Heart left ventricle (tissue), 16 donors: Measurements from ENCODE around the gene PRR5. TPM values are rescaled to one million over a fixed set of nuclear protein-coding genes. Genes with fewer than 3 reads are reported as not detected.

Experiments
- ATAC-seq, 4 donors: fragments of 200-7000 bp; cut with Tn5 transposase; one replicate each; pipeline ENCODE4 v1.9.1; 2020 to 2022; ENCODE audit warnings: moderate library complexity in 4 of 4, mild to moderate bottlenecking in 3 of 4, moderate number of reproducible peaks in 1 of 4
- DNase-seq, 5 donors: peaks; one replicate each; pipeline ENCODE4 v3.0.0-alpha.2; 2020
- H3K27ac ChIP-seq, 12 donors: fragments of 200-600 bp; sonication (generic) in 4 of 12; one replicate each; pipeline versions ENCODE4 v1.5.0 to v1.8.0; 2016 to 2022; ENCODE audit warnings: mild to moderate bottlenecking in 2 of 12
- H3K27me3 ChIP-seq, 9 donors: fragments of 200-600 bp; sonication (generic) in 2 of 9; one replicate each; pipeline versions ENCODE4 v1.5.1 to v1.8.0; 2016 to 2022; ENCODE audit warnings: mild to moderate bottlenecking in 3 of 9
- H3K36me3 ChIP-seq, 9 donors: fragments of 200-600 bp; sonication (generic) in 2 of 9; one replicate each; pipeline versions ENCODE4 v1.5.0 to v1.8.0; 2018 to 2022; ENCODE audit warnings: mild to moderate bottlenecking in 2 of 9
- H3K4me1 ChIP-seq, 12 donors: fragments of 200-600 bp; sonication (generic) in 4 of 12; one replicate each; pipeline versions ENCODE4 v1.5.0 to v1.8.0; 2016 to 2022; ENCODE audit warnings: mild to moderate bottlenecking in 3 of 12
- H3K4me3 ChIP-seq, 12 donors: fragments of 200-600 bp; sonication (generic) in 4 of 12; one replicate each; pipeline versions ENCODE4 v1.5.0 to v1.8.0; 2017 to 2022; ENCODE audit warnings: mild to moderate bottlenecking in 9 of 12, moderate library complexity in 4 of 12
- H3K9me3 ChIP-seq, 12 donors: fragments of 200-600 bp; sonication (generic) in 4 of 12; one replicate each; pipeline versions ENCODE4 v1.5.0 to v1.8.0; 2016 to 2022; ENCODE audit warnings: mild to moderate bottlenecking in 1 of 12
- POLR2A ChIP-seq, 2 donors: fragments of 450-650 bp; IDR thresholded peaks; one replicate each; pipeline ENCODE4 v1.6.1; 2017; ENCODE audit warnings: antibody characterized with exemption in 2 of 2, mild to moderate bottlenecking in 2 of 2, moderate library complexity in 2 of 2
- WGBS, 4 donors: extraction: QIAGEN DNeasy Blood & Tissue Kit in 2 of 4; methylation state at CpG; one replicate each; pipeline versions ENCODE4 v1.1.5 to v1.1.7; 2013 to 2018; 5-methylcytosine and 5-hydroxymethylcytosine counted together
- intact Hi-C, 10 donors: fragments of 100-400 bp; cut with DNase I; formaldehyde crosslinking; loops; one replicate each; pipeline versions ENCODE4 v1.11.1 to v1.14.2; 2022
- polyA plus RNA-seq, 2 donors: library from polyadenylated mRNA; stranded (reverse); fragments of 200-250 nt; gene quantifications; one replicate each; pipeline ENCODE4 v1.2.3, GENCODE V29; 2013
- total RNA-seq, 9 donors: library from RNA; depleted of rRNA in 2 of 9; stranded (reverse); fragments of >200 nt in 2 of 9; fragmentation: NEBNext Ultra II Directional in 3 of 9; extraction: Animal tissue kit (Norgen Biotek cat#: 25700) in 3 of 9; gene quantifications; one replicate each; pipeline versions ENCODE4 v1.1.0 to v1.2.4, GENCODE V29; 2016 to 2023
- TF ChIP-seq, protein P1 (sequence below), 12 donors: fragments of 200-600 bp; sonication (generic) in 4 of 12; IDR thresholded peaks; one replicate each; pipeline versions ENCODE4 v1.5.0 to v1.8.0; 2018 to 2022; ENCODE audit warnings: antibody characterized with exemption in 12 of 12, mild to moderate bottlenecking in 5 of 12
- donor health status: ischemic (EF 13 %, LVEDD 7.1; RV severe dilation, severe dysfunction).
- donor health status: healthy with polysubstance abuse.
- donor health status: DM: no; HTN: yes; CAD: no.
- donor health status: DM: no; HTN: no; CAD: no.
- donor health status: ischemic (EF 25% LVEDD 6.9; RV normal size, moderate dysfunction).
- donor health status: ischemic (EF 25% LVEDD 5.7; RV mildly dilated, moderate dysfunction).
- donor health status: healthy.
- donor health status: DM: yes; HTN: yes; CAD: no.
- donor health status: ischemic (EF 35%, LVEDD 5.7; RV mildly dilated, moderate dysfunction).
- donor health status: nonischemic (EF 11% LVEDD 7.7; RV severe dilation, severe dysfunction).
- donor health status: DM: yes; HTN: yes; CAD: no.
- donor health status: PGD.
- donor health status: ischemic (EF 29% LVEDD 5.4; RV normal size, mild dysfunction).
- donor health status: nonischemic (EF 23%, LVEDD 6.1; RV moderate dilation, normal function).

Gene PRR5
- total and polyA plus RNA-seq, 11 donors = 1.6 to 9.5 (median 2.2) TPM

DNA sequence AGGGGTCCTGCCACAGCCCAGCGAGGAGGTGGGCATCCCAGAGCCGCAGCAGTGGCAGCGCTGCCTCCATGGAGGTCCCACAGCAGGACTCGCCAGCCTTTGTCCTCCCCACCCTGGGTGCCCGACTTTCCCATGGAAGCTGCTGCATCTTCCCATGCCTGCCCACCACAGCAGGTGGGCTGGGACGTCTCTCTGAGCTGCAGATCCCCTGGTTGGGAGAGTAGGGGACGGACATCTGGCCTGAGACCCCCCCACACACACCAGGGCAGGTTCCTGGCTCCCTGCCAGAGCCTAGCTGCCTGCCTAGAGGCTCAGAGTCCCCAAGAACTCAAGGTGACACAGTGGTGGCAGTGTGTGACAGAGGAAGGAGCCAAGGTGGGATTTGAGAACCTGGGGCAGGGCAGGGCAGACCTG, 21.5 kb upstream of the PRR5 start:
- TF ChIP-seq, protein P1, sequence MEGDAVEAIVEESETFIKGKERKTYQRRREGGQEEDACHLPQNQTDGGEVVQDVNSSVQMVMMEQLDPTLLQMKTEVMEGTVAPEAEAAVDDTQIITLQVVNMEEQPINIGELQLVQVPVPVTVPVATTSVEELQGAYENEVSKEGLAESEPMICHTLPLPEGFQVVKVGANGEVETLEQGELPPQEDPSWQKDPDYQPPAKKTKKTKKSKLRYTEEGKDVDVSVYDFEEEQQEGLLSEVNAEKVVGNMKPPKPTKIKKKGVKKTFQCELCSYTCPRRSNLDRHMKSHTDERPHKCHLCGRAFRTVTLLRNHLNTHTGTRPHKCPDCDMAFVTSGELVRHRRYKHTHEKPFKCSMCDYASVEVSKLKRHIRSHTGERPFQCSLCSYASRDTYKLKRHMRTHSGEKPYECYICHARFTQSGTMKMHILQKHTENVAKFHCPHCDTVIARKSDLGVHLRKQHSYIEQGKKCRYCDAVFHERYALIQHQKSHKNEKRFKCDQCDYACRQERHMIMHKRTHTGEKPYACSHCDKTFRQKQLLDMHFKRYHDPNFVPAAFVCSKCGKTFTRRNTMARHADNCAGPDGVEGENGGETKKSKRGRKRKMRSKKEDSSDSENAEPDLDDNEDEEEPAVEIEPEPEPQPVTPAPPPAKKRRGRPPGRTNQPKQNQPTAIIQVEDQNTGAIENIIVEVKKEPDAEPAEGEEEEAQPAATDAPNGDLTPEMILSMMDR (IDR thresholded peaks at IDR 0.05) = no peak
- TF ChIP-seq POLR2A (IDR thresholded peaks at IDR 0.05) = no peak
- H3K27me3 ChIP-seq = no peaks in the 10 kb centered on the region
- no peak overlapping the region for H3K4me3 ChIP-seq
- no peaks in the 10 kb centered on the region for H3K36me3 ChIP-seq
- intact Hi-C loops = no loop called here
- peaks cover 0 to 39% (median 13%) of the 10 kb centered on the region in 12 donors for H3K4me1 ChIP-seq
- no peaks in the 10 kb centered on the region for H3K9me3 ChIP-seq
- ATAC-seq (no peak), DNase-seq (peak in 1 of 5 donors; percentile 19)
- WGBS, 4 donors = 28 to 69% (median 63%) methylated on average over 4 to 7 of the region's 7 CpGs
- H3K27ac ChIP-seq = no peak overlapping the region

DNA sequence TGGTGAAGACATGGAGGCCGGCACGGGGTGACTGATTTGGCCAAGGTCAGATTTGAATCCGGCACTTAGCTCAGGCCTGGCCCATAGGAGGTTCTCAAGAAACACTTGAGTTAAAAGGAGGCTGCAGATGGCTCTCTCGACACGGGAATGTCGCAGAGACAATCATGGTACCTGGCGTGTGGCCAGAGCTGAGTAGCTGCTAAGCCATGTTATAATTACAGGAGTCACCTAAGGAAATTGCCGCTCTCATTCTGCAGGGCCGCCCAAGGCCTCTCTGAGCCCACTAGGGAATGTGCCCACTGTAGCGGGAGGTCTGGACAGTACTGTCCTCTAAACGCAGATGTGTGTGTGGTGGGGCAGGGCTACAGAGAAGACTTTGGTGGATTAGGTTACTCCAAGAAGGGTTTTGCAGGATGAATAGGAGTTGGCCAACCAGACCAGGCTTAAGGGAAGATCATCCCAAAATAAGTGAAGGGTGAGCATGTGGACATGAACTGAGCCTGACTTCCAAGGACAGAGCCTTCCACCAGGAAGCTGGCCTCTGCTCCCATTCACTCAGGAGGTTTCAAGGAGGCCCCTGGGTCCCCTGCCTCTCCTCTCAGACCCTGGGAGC, 19.3 kb upstream of the PRR5 start:
- peaks cover 0 to 31% (median 8%) of the 10 kb centered on the region in 12 donors for H3K4me1 ChIP-seq
- TF ChIP-seq, protein P1 (IDR thresholded peaks at IDR 0.05) = no peak
- TF ChIP-seq POLR2A (IDR thresholded peaks at IDR 0.05) = no peak
- H3K9me3 ChIP-seq = no peaks in the 10 kb centered on the region
- H3K36me3 ChIP-seq = no peaks in the 10 kb centered on the region
- no peaks in the 10 kb centered on the region for H3K27me3 ChIP-seq
- H3K27ac ChIP-seq = no peak overlapping the region
- WGBS, 4 donors = 52 to 81% (median 73%) methylated on average over 11 of the region's 11 CpGs
- intact Hi-C loops = no loop called here
- no peak overlapping the region for H3K4me3 ChIP-seq
- DNase-seq = no peak
- no peak for ATAC-seq

DNA sequence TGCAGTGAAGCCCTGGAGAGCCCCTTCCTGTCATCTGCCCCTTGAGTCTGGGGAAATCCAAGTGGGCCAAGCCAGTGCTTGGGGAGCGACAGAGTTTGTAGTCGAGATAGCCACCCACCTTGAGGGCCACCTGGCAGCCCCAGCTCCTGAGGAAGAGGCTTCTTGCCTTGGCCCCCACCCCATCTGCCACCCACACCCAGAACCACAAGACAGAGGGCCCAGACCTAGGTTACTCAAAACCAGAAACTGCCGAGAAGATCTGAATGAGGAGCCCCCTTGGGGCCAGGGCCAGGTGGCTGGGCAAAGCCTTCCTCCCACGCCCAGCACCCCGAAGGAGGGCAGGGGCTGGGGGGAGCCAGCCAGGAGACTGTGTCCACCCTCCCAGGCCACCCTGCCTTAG, 18.8 kb upstream of the PRR5 start:
- Histone ChIP-seq H3K27me3 (no peaks in the 10 kb centered on the region), H3K4me1 (peaks cover 0 to 30% (median 8%) of the 10 kb centered on the region in 12 donors), H3K36me3 (no peaks in the 10 kb centered on the region), H3K4me3 (no peak overlapping the region), H3K27ac (no peak overlapping the region), H3K9me3 (no peaks in the 10 kb centered on the region)
- WGBS, 4 donors = 84 to 93% (median 87%) methylated on average over 3 to 5 of the region's 5 CpGs
- DNase-seq = no peak
- no peak for ATAC-seq
- TF ChIP-seq, protein P1 (IDR thresholded peaks at IDR 0.05) = no peak
- no peak for TF ChIP-seq POLR2A (IDR thresholded peaks at IDR 0.05)
- intact Hi-C loops = no loop called here

DNA sequence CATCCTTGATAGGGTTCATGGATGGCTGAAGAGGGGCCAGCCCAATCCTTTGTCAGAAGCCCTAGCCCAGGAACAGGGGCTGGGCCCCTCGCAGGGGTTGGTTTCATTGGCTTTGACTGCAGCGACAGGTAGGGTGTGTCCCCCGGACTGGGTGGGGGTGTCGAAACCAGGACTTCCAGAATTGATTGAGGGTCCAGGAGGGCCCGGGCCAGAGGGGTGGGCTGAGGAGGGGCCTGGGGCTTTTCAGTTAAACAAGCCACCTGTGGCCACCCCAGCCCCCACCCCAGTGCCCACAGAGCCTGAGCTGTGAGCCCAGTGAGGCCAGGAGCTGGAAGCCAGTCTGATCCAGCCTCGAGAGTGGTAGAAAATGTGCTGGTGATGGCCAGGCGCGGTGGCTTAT, 18.1 kb upstream of the PRR5 start:
- H3K27me3 ChIP-seq = no peaks in the 10 kb centered on the region
- H3K27ac ChIP-seq = no peak overlapping the region
- ATAC-seq (no peak), DNase-seq (no peak)
- H3K4me3 ChIP-seq = no peak overlapping the region
- no peaks in the 10 kb centered on the region for H3K9me3 ChIP-seq
- TF ChIP-seq POLR2A (IDR thresholded peaks at IDR 0.05) = no peak
- TF ChIP-seq, protein P1 (IDR thresholded peaks at IDR 0.05) = no peak
- no peaks in the 10 kb centered on the region for H3K36me3 ChIP-seq
- peaks cover 0 to 30% (median 8%) of the 10 kb centered on the region in 12 donors for H3K4me1 ChIP-seq
- intact Hi-C loops = no loop called here
- 92 to 97% (median 93%) methylated on average over 8 of the region's 8 CpGs for WGBS, 4 donors
